OCI-M2 (cell line): ENCODE results near the gene EXTL2.
"Not testable (repeated sequence)": the region's sequence is repeated elsewhere in the genome, so short reads cannot be mapped to it uniquely, and the experiment has no call there.

Experiments
- DNase-seq: peaks from one replicate; lab custom pipeline; 2025; ENCODE audit not compliant: unreplicated experiment; lab: John Stamatoyannopoulos, UW

Gene EXTL2

GRCh38 chr1:100894603-100895539 lies at the start of gene EXTL2:
Gene EXTL2 (minus strand): TSS chr1:100894842. CDS start chr1:100888757, 6,085 bp downstream.
- DNase-seq = peak; percentile 66

GRCh38 chr1:100943533-100943932 lies 48.9 kb upstream of the EXTL2 start:
- DNase-seq = no peak

GRCh38 chr1:100942304-100943046 lies 47.8 kb upstream of the EXTL2 start:
- no peak for DNase-seq

GRCh38 chr1:100941580-100942216 lies 47.1 kb upstream of the EXTL2 start:
- DNase-seq = no peak

GRCh38 chr1:100941098-100941527 lies 46.5 kb upstream of the EXTL2 start:
- DNase-seq = no peak

GRCh38 chr1:100936194-100936967 lies 41.7 kb upstream of the EXTL2 start:
- no peak for DNase-seq

- not testable (repeated sequence) for DNase-seq
These were observed 38.9 kb upstream of the EXTL2 start for GRCh38 chr1:100933555-100933954.

- DNase-seq = no peak
These were observed 37.1 kb upstream of the EXTL2 start for GRCh38 chr1:100931716-100932115.

GRCh38 chr1:100930494-100930893 lies 35.9 kb upstream of the EXTL2 start:
- no peak for DNase-seq

GRCh38 chr1:100928128-100928527 lies 33.5 kb upstream of the EXTL2 start:
- no peak for DNase-seq

- DNase-seq = no peak
These were observed 32.6 kb upstream of the EXTL2 start for GRCh38 chr1:100927276-100927675.

- no peak for DNase-seq
These were observed 31.6 kb upstream of the EXTL2 start for GRCh38 chr1:100926240-100926639.

- DNase-seq = no peak
These were observed 30.3 kb upstream of the EXTL2 start for GRCh38 chr1:100924991-100925390.

- no peak for DNase-seq
These were observed 29.6 kb upstream of the EXTL2 start for GRCh38 chr1:100924212-100924611.

GRCh38 chr1:100921110-100921706 lies 26.6 kb upstream of the EXTL2 start:
- DNase-seq = peak; percentile 20

- DNase-seq = no peak
These were observed 17.4 kb upstream of the EXTL2 start for GRCh38 chr1:100912019-100912418.

GRCh38 chr1:100909018-100909417 lies 14.4 kb upstream of the EXTL2 start:
- no peak for DNase-seq

- DNase-seq = no peak
These were observed 13.2 kb upstream of the EXTL2 start for GRCh38 chr1:100907887-100908286.

GRCh38 chr1:100905181-100905580 lies 10.5 kb upstream of the EXTL2 start:
- no peak for DNase-seq

- no peak for DNase-seq
These were observed 9.9 kb upstream of the EXTL2 start for GRCh38 chr1:100904528-100904927.
